ENCODE measurements around the gene KDM3A.

Gene KDM3A

GRCh38 chr2:86412007-86412406, 29.2 kb upstream of the KDM3A start (continued):
- no peak for TF ChIP-seq POU6F1 (CRISPR knock-in tag; IDR thresholded peaks at IDR 0.05; ENCODE audit: borderline replicate concordance, low read depth)
- TF ChIP-seq PATZ1 (CRISPR knock-in tag; IDR thresholded peaks at IDR 0.05; ENCODE audit: borderline replicate concordance), result no peak
- no peak for TF ChIP-seq ISL1 (CRISPR knock-in tag; IDR thresholded peaks at IDR 0.05)
- TF ChIP-seq CREB5 (CRISPR knock-in tag; IDR thresholded peaks at IDR 0.05; ENCODE audit: low read depth), result no peak
- TF ChIP-seq BACH2 (CRISPR knock-in tag; IDR thresholded peaks at IDR 0.05; ENCODE audit: borderline replicate concordance), result no peak

- no peak for ATAC-seq
- TF ChIP-seq BACH2 (CRISPR knock-in tag; IDR thresholded peaks at IDR 0.05; ENCODE audit: borderline replicate concordance) (no peak), CSRNP3 (CRISPR knock-in tag; IDR thresholded peaks at IDR 0.05) (no peak), PPARA (CRISPR knock-in tag; IDR thresholded peaks at IDR 0.05; ENCODE audit: borderline replicate concordance) (no peak), ESRRG (CRISPR knock-in tag; IDR thresholded peaks at IDR 0.05) (no peak), ZFP30 (CRISPR knock-in tag; IDR thresholded peaks at IDR 0.05) (no peak), TSHZ2 (CRISPR knock-in tag; IDR thresholded peaks at IDR 0.05) (no peak), ZNF8 (CRISPR knock-in tag; IDR thresholded peaks at IDR 0.05) (no peak), GLIS3 (CRISPR knock-in tag; IDR thresholded peaks at IDR 0.05) (no peak), PATZ1 (CRISPR knock-in tag; IDR thresholded peaks at IDR 0.05; ENCODE audit: borderline replicate concordance) (no peak), SNAI2 (CRISPR knock-in tag; IDR thresholded peaks at IDR 0.05) (no peak), ZFP3 (CRISPR knock-in tag; IDR thresholded peaks at IDR 0.05) (no peak), POU6F1 (CRISPR knock-in tag; IDR thresholded peaks at IDR 0.05; ENCODE audit: borderline replicate concordance, low read depth) (no peak), ARNTL (CRISPR knock-in tag; IDR thresholded peaks at IDR 0.05; ENCODE audit: borderline replicate concordance, low read depth) (no peak), ISL1 (CRISPR knock-in tag; IDR thresholded peaks at IDR 0.05) (no peak)
Observed at GRCh38 chr2:86413296-86414094, 27.7 kb upstream of the KDM3A start.
